Measurements from ENCODE around the gene RBAK.
"Not testable (repeated sequence)": the region's sequence is repeated elsewhere in the genome, so short reads cannot be mapped to it uniquely, and the experiment has no call there.

The RBAK gene

GRCh38 chr7:5045558-5046396 is at the start of gene RBAK:
Gene RBAK, plus strand, starts transcription at chr7:5045860. Its CDS starts 2,217 bp downstream, at chr7:5048077.
- in situ Hi-C loops (cut with HindIII; ENCODE audit: low sequenced_read_pairs): no loop called here

GRCh38 chr7:4996696-4997222 is 48.9 kb upstream of the RBAK start:
- in situ Hi-C loops (cut with HindIII; ENCODE audit: low sequenced_read_pairs): no loop called here

GRCh38 chr7:4998244-4998643 is 47.4 kb upstream of the RBAK start:
- in situ Hi-C loops (cut with HindIII; ENCODE audit: low sequenced_read_pairs): no loop called here

- in situ Hi-C loops (cut with HindIII; ENCODE audit: low sequenced_read_pairs): no loop called here
These were observed 46.8 kb upstream of the RBAK start for GRCh38 chr7:4998910-4999309.

GRCh38 chr7:4999369-4999950 is 46.2 kb upstream of the RBAK start:
- in situ Hi-C loops (cut with HindIII; ENCODE audit: low sequenced_read_pairs): no loop called here

GRCh38 chr7:5001003-5001402 is 44.7 kb upstream of the RBAK start:
- in situ Hi-C loops (cut with HindIII; ENCODE audit: low sequenced_read_pairs): no loop called here

GRCh38 chr7:5001911-5002310 is 43.7 kb upstream of the RBAK start:
- in situ Hi-C loops (cut with HindIII; ENCODE audit: low sequenced_read_pairs): no loop called here

GRCh38 chr7:5005066-5005465 is 40.6 kb upstream of the RBAK start:
- in situ Hi-C loops (cut with HindIII; ENCODE audit: low sequenced_read_pairs): no loop called here

GRCh38 chr7:5012985-5013384 is 32.7 kb upstream of the RBAK start:
- in situ Hi-C loops (cut with HindIII; ENCODE audit: low sequenced_read_pairs): no loop called here

- in situ Hi-C loops (cut with HindIII; ENCODE audit: low sequenced_read_pairs): not testable (repeated sequence)
These were observed 29.7 kb upstream of the RBAK start for GRCh38 chr7:5015936-5016335.

- in situ Hi-C loops (cut with HindIII; ENCODE audit: low sequenced_read_pairs): not testable (repeated sequence)
These were observed 28.0 kb upstream of the RBAK start for GRCh38 chr7:5017626-5018025.

- in situ Hi-C loops (cut with HindIII; ENCODE audit: low sequenced_read_pairs): loop anchor here (5.0 kb wide), 1 partner anchor 82 kb away; no protein-coding TSS in a partner anchor
These were observed 25.6 kb upstream of the RBAK start for GRCh38 chr7:5020098-5020497.

- in situ Hi-C loops (cut with HindIII; ENCODE audit: low sequenced_read_pairs): loop anchor here (5.0 kb wide), 1 partner anchor 81 kb away; no protein-coding TSS in a partner anchor
These were observed 24.6 kb upstream of the RBAK start for GRCh38 chr7:5020976-5021550.

- in situ Hi-C loops (cut with HindIII; ENCODE audit: low sequenced_read_pairs): loop anchor here (5.0 kb wide), 1 partner anchor 79 kb away; no protein-coding TSS in a partner anchor
These were observed 22.0 kb upstream of the RBAK start for GRCh38 chr7:5023626-5024025.

- in situ Hi-C loops (cut with HindIII; ENCODE audit: low sequenced_read_pairs): not testable (repeated sequence)
These were observed 17.8 kb upstream of the RBAK start for GRCh38 chr7:5027796-5028410.

GRCh38 chr7:5033186-5033585 is 12.5 kb upstream of the RBAK start:
- in situ Hi-C loops (cut with HindIII; ENCODE audit: low sequenced_read_pairs): not testable (repeated sequence)

- in situ Hi-C loops (cut with HindIII; ENCODE audit: low sequenced_read_pairs): no loop called here
These were observed 10.4 kb upstream of the RBAK start for GRCh38 chr7:5035276-5035675.

GRCh38 chr7:5036446-5036845 is 9.2 kb upstream of the RBAK start:
- in situ Hi-C loops (cut with HindIII; ENCODE audit: low sequenced_read_pairs): no loop called here

GRCh38 chr7:5041047-5041446 is 4.6 kb upstream of the RBAK start:
- in situ Hi-C loops (cut with HindIII; ENCODE audit: low sequenced_read_pairs): no loop called here

GRCh38 chr7:5043661-5044060 is 2.0 kb upstream of the RBAK start:
- in situ Hi-C loops (cut with HindIII; ENCODE audit: low sequenced_read_pairs): no loop called here

GRCh38 chr7:5046397-5046732 is 705 bp downstream of the RBAK start:
- in situ Hi-C loops (cut with HindIII; ENCODE audit: low sequenced_read_pairs): not testable (repeated sequence)

Data from endothelial cell of hepatic sinusoid (primary cell).